CD14-positive monocyte (primary cell): ENCODE measurements around the gene FAHD2A. TPM values are rescaled to one million over a fixed set of nuclear protein-coding genes. Genes with fewer than 3 reads are reported as not detected.

Experiments used
- DNase-seq, 3 donors: peaks; one replicate each; pipeline ENCODE4 v3.0.0-alpha.2; 2011 to 2022
- H2AFZ ChIP-seq: 2 replicates; pipeline ENCODE4 v1.6.0; 2012; ENCODE audit warnings: mild to moderate bottlenecking, low read depth, low read length, inconsistent platforms; ENCODE audit not compliant: insufficient read depth, poor library complexity, severe bottlenecking
- H3K27ac ChIP-seq, 2 donors: 1 replicate in 1 of 2; 2 replicates in 1 of 2; pipeline ENCODE4 v1.5.1; 2012 to 2013; ENCODE audit warnings: low read length in 2 of 2, control low read depth in 1 of 2, inconsistent platforms in 1 of 2, low read depth in 1 of 2, mild to moderate bottlenecking in 1 of 2
- H3K27me3 ChIP-seq, 2 donors: one replicate each; pipeline versions ENCODE4 v1.6.0 to v1.6.1; 2011 to 2013; ENCODE audit warnings: low read length in 2 of 2; ENCODE audit not compliant: control insufficient read depth in 2 of 2, insufficient read depth in 2 of 2
- H3K36me3 ChIP-seq, 2 donors: replicated peaks in 1 of 2; 1 replicate in 1 of 2; 2 replicates in 1 of 2; pipeline versions ENCODE4 v1.5.1 to v1.6.1; 2012 to 2013; ENCODE audit warnings: low read length in 2 of 2, control low read depth in 1 of 2, inconsistent platforms in 1 of 2, mild to moderate bottlenecking in 1 of 2; ENCODE audit not compliant: insufficient read depth in 2 of 2, control insufficient read depth in 1 of 2
- H3K4me1 ChIP-seq, 2 donors: 1 replicate in 1 of 2; 2 replicates in 1 of 2; pipeline versions ENCODE4 v1.5.1 to v1.6.1; 2012 to 2013; ENCODE audit warnings: low read length in 2 of 2, control low read depth in 1 of 2, inconsistent platforms in 1 of 2, mild to moderate bottlenecking in 1 of 2, moderate library complexity in 1 of 2; ENCODE audit not compliant: insufficient read depth in 2 of 2, control insufficient read depth in 1 of 2
- H3K4me2 ChIP-seq: replicated peaks from 2 replicates; pipeline ENCODE3; 2012; ENCODE audit warnings: low read length, moderate library complexity, mild to moderate bottlenecking; ENCODE audit not compliant: poor library complexity, severe bottlenecking; ENCODE audit errors: extremely low read depth
- H3K4me3 ChIP-seq, 3 experiments: fragments of 200-600 bp in 1 of 3; sonication (generic) in 1 of 3; replicated peaks in 1 of 3; 1 replicate in 2 of 3; 2 replicates in 1 of 3; pipeline ENCODE4 v1.5.1; 2011 to 2013; ENCODE audit warnings: low read length in 3 of 3, mild to moderate bottlenecking in 3 of 3, control low read depth in 2 of 3, low read depth in 2 of 3, inconsistent platforms in 1 of 3, moderate library complexity in 1 of 3
- H3K79me2 ChIP-seq: 2 replicates; pipeline ENCODE4 v1.6.0; 2012; ENCODE audit warnings: mild to moderate bottlenecking, control low read depth, inconsistent platforms, low read length, moderate library complexity; ENCODE audit not compliant: insufficient read depth
- H3K9ac ChIP-seq: 2 replicates; pipeline ENCODE4 v1.6.0; 2017; ENCODE audit warnings: low read length, mild to moderate bottlenecking; ENCODE audit not compliant: insufficient read depth, poor library complexity, severe bottlenecking
- H3K9me3 ChIP-seq, 2 donors: replicated peaks in 1 of 2; 1 replicate in 1 of 2; 2 replicates in 1 of 2; pipeline versions ENCODE4 v1.5.1 to v1.6.1; 2012 to 2013; ENCODE audit warnings: low read length in 2 of 2, control low read depth in 1 of 2; ENCODE audit not compliant: control insufficient read depth in 1 of 2, insufficient read depth in 1 of 2
- H4K20me1 ChIP-seq: 2 replicates; pipeline ENCODE4 v1.6.0; 2012; ENCODE audit warnings: mild to moderate bottlenecking, low read length, control low read depth, moderate library complexity; ENCODE audit not compliant: insufficient read depth
- H3K27ac Mint-ChIP-seq, 7 donors: one replicate each; pipeline ENCODE4 v1.8.0; 2020; ENCODE audit warnings: mild to moderate bottlenecking in 7 of 7, mixed read lengths in 7 of 7, moderate library complexity in 6 of 7, inconsistent platforms in 2 of 7
- H3K27me3 Mint-ChIP-seq, 3 donors: one replicate each; pipeline ENCODE4 v1.8.0; 2021 to 2022; ENCODE audit warnings: low read depth in 3 of 3, mild to moderate bottlenecking in 3 of 3, mixed read lengths in 3 of 3, moderate library complexity in 3 of 3, inconsistent platforms in 1 of 3
- H3K36me3 Mint-ChIP-seq, 2 donors: one replicate each; pipeline ENCODE4 v1.8.0; 2020; ENCODE audit warnings: mixed read lengths in 2 of 2, inconsistent platforms in 1 of 2, mild to moderate bottlenecking in 1 of 2
- H3K4me1 Mint-ChIP-seq: one replicate; pipeline ENCODE4 v1.8.0; 2020; ENCODE audit warnings: mild to moderate bottlenecking, mixed read lengths
- H3K4me3 Mint-ChIP-seq, 2 donors: one replicate each; pipeline ENCODE4 v1.8.0; 2020; ENCODE audit warnings: mild to moderate bottlenecking in 2 of 2, mixed read lengths in 2 of 2, moderate library complexity in 1 of 2
- H3K9me3 Mint-ChIP-seq, 7 donors: one replicate each; pipeline ENCODE4 v1.8.0; 2020 to 2022; ENCODE audit warnings: mixed read lengths in 7 of 7, mild to moderate bottlenecking in 6 of 7, moderate library complexity in 6 of 7, inconsistent platforms in 2 of 7
- CTCF ChIP-seq: fragments of 200-600 bp; IDR thresholded peaks from one replicate; pipeline ENCODE4 v1.8.0; 2022; ENCODE audit warnings: antibody characterized with exemption, mild to moderate bottlenecking
- WGBS: methylation state at CpG from one replicate; pipeline ENCODE4 v1.1.5; 2013; ENCODE audit warnings: missing lambda C conversion rate; ENCODE audit not compliant: insufficient coverage; 5-methylcytosine and 5-hydroxymethylcytosine counted together
- intact Hi-C, 2 donors: fragments of 100-400 bp; cut with micrococcal nuclease; formaldehyde crosslinking; loops; one replicate each; pipeline versions ENCODE4 v1.15.0 to v1.15.1; 2023
- polyA plus RNA-seq, 3 donors: library from polyadenylated mRNA; depleted of rRNA in 1 of 3; unstranded in 2 of 3; stranded (reverse) in 1 of 3; fragments of 300-500 nt in 2 of 3; fragments of >200 nt in 1 of 3; fragmentation: Illumina TruSeq in 2 of 3; gene quantifications; 1 replicate in 2 of 3; 2 replicates in 1 of 3; pipeline ENCODE4 v1.2.3, GENCODE V29; 2012 to 2021

Gene FAHD2A
- polyA plus RNA-seq, 3 donors: 9.7 to 17.1 (median 10.5) TPM

- Mint-ChIP-seq H3K4me1 (peaks cover 3% of the 10 kb centered on the region), H3K9me3 (peaks cover 0 to 3% (median 0%) of the 10 kb centered on the region in 7 donors), H3K36me3 (no peaks in the 10 kb centered on the region), H3K4me3 (no peak overlapping the region), H3K27ac (no peak overlapping the region), H3K27me3 (peaks cover 1 to 4% (median 2%) of the 10 kb centered on the region in 3 donors)
- no peaks in the 10 kb centered on the region for H3K36me3 ChIP-seq
- no peak for TF ChIP-seq CTCF
- no peak overlapping the region for H3K4me3 ChIP-seq
- 92% methylated on average over 8 of the region's 12 CpGs for WGBS
- intact Hi-C loops: no loop called here
- H3K4me1 ChIP-seq: no peaks in the 10 kb centered on the region
- H2AFZ ChIP-seq: no peak overlapping the region
- H3K9ac ChIP-seq: no peak overlapping the region
- H3K27me3 ChIP-seq: no peaks in the 10 kb centered on the region
- H3K27ac ChIP-seq: no peak overlapping the region
- H3K4me2 ChIP-seq: no peak overlapping the region
- no peaks in the 10 kb centered on the region for H3K79me2 ChIP-seq
- no peaks in the 10 kb centered on the region for H3K9me3 ChIP-seq
- no peaks in the 10 kb centered on the region for H4K20me1 ChIP-seq
- DNase-seq: no peak
Observed at GRCh38 chr2:95385570-95385984, 16.9 kb upstream of the FAHD2A start.

GRCh38 chr2:95386031-95386430 is 16.5 kb upstream of the FAHD2A start:
- no peaks in the 10 kb centered on the region for H3K79me2 ChIP-seq

More at GRCh38 chr2:95386031-95386430, 16.5 kb upstream of the FAHD2A start:
- DNase-seq: no peak
- H3K27ac ChIP-seq: no peak overlapping the region
- no peak overlapping the region for H3K4me2 ChIP-seq
- Mint-ChIP-seq H3K27me3 (peaks cover 1 to 4% (median 2%) of the 10 kb centered on the region in 3 donors), H3K36me3 (no peaks in the 10 kb centered on the region), H3K4me1 (peaks cover 3% of the 10 kb centered on the region), H3K27ac (no peak overlapping the region), H3K9me3 (peaks cover 0 to 3% (median 0%) of the 10 kb centered on the region in 7 donors), H3K4me3 (no peak overlapping the region)
- H3K36me3 ChIP-seq: no peaks in the 10 kb centered on the region
- no peak overlapping the region for H3K4me3 ChIP-seq
- no peaks in the 10 kb centered on the region for H3K27me3 ChIP-seq
- H3K4me1 ChIP-seq: no peaks in the 10 kb centered on the region
- H3K9me3 ChIP-seq: no peaks in the 10 kb centered on the region
- 100% methylated on average over 4 of the region's 6 CpGs for WGBS
- no peak for TF ChIP-seq CTCF
- no peak overlapping the region for H3K9ac ChIP-seq
- H2AFZ ChIP-seq: no peak overlapping the region
- H4K20me1 ChIP-seq: no peaks in the 10 kb centered on the region
- intact Hi-C loops: no loop called here
